Measurements from ENCODE around the gene KRTAP10-11. TPM values are rescaled to one million over a fixed set of nuclear protein-coding genes. Genes with fewer than 3 reads are reported as not detected.
"Not testable (repeated sequence)": the region's sequence is repeated elsewhere in the genome, so short reads cannot be mapped to it uniquely, and the experiment has no call there.

KRTAP10-11 gene
- total and polyA plus RNA-seq, 2 donors (not counting 1 experiment from before 2014, with no cell fraction given), result not detected

DNA sequence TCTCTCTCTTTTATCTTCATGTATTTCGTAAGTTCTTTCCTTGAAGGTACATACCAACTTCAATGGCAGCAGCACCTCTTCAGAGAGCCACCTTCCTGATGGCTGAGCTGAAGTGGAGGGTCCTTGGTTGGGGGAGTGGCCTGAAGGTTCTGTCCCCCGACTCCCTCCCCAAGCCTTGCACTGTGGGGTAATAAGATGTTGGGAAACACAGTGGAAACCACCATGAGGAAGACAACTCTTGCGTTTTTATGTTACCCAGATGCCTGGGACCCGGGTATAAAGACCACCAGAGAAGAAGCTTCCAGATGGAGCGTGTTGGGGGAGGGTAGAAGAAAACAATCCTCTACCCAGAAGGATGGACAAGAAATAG lies 12.3 kb downstream of the KRTAP10-11 start:
- Mint-ChIP-seq H3K4me1 (peaks cover 2% of the 10 kb centered on the region), H3K9me3 (ENCODE audit: insufficient read depth) (peaks cover 14% of the 10 kb centered on the region), H3K27me3 (peaks cover 42% of the 10 kb centered on the region), H3K4me3 (no peak overlapping the region), H3K27ac (no peak overlapping the region)
- ATAC-seq (ENCODE audit: low read depth), result no peak
- no peak overlapping the region for H2AFZ ChIP-seq (ENCODE audit: insufficient read depth, low read depth, low read length, poor library complexity, severe bottlenecking)
- no peaks in the 10 kb centered on the region for H3K36me3 ChIP-seq (replicated peaks in 1 of 2; ENCODE audit: control extremely low read depth in 1 of 2, control insufficient read depth in 1 of 2, extremely low read depth in 1 of 2, insufficient read depth in 2 of 2, low read length in 1 of 2)
- H3K4me1 ChIP-seq (ENCODE audit: control insufficient read depth in 2 of 2, insufficient read depth in 2 of 2, low read length in 2 of 2), result peaks cover 0 to 3% of the 10 kb centered on the region in 2 donors
- no peaks in the 10 kb centered on the region for H3K79me2 ChIP-seq (ENCODE audit: control insufficient read depth, insufficient read depth, low read length)
- H3K4me3 ChIP-seq (ENCODE audit: control extremely low read depth in 1 of 5, extremely low read depth in 1 of 5, insufficient read depth in 1 of 5, low read depth in 2 of 5, low read length in 4 of 5), result no peak overlapping the region
- intact Hi-C loops (cut with micrococcal nuclease), result no loop called here
- no peak for DNase-seq
- POLR2A ChIA-PET, result no interaction called here
- no peak overlapping the region for H3K27ac ChIP-seq (ENCODE audit: low read length in 2 of 2)
- H3K27me3 ChIP-seq (replicated peaks in 1 of 4; ENCODE audit: control extremely low read depth in 1 of 4, control insufficient read depth in 3 of 4, insufficient read depth in 4 of 4, low read length in 3 of 4), result peaks cover 0 to 16% (median 0%) of the 10 kb centered on the region in 4 experiments
- H3K9ac ChIP-seq (ENCODE audit: low read length), result no peak overlapping the region
- H3K9me3 ChIP-seq (ENCODE audit: control extremely low read depth in 1 of 3, control insufficient read depth in 2 of 3, insufficient read depth in 1 of 3, low read length in 2 of 3), result peaks cover 3 to 32% (median 11%) of the 10 kb centered on the region in 3 donors
- H3K4me2 ChIP-seq (replicated peaks; ENCODE audit: low read depth, low read length, poor library complexity, severe bottlenecking), result no peak overlapping the region
- 100% methylated on average over 2 of the region's 5 CpGs for WGBS (ENCODE audit: insufficient coverage)
- no peak for TF ChIP-seq EZH2 (IDR thresholded peaks at IDR 0.05; ENCODE audit: borderline replicate concordance, insufficient read depth, low read depth, low read length, poor library complexity, severe bottlenecking)
- TF ChIP-seq, protein P1, sequence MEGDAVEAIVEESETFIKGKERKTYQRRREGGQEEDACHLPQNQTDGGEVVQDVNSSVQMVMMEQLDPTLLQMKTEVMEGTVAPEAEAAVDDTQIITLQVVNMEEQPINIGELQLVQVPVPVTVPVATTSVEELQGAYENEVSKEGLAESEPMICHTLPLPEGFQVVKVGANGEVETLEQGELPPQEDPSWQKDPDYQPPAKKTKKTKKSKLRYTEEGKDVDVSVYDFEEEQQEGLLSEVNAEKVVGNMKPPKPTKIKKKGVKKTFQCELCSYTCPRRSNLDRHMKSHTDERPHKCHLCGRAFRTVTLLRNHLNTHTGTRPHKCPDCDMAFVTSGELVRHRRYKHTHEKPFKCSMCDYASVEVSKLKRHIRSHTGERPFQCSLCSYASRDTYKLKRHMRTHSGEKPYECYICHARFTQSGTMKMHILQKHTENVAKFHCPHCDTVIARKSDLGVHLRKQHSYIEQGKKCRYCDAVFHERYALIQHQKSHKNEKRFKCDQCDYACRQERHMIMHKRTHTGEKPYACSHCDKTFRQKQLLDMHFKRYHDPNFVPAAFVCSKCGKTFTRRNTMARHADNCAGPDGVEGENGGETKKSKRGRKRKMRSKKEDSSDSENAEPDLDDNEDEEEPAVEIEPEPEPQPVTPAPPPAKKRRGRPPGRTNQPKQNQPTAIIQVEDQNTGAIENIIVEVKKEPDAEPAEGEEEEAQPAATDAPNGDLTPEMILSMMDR (IDR thresholded peaks at IDR 0.05), result no peak
- H4K20me1 ChIP-seq (ENCODE audit: control insufficient read depth, insufficient read depth, low read length, poor library complexity, severe bottlenecking), result no peaks in the 10 kb centered on the region
- CTCF ChIA-PET, result no interaction called here

DNA sequence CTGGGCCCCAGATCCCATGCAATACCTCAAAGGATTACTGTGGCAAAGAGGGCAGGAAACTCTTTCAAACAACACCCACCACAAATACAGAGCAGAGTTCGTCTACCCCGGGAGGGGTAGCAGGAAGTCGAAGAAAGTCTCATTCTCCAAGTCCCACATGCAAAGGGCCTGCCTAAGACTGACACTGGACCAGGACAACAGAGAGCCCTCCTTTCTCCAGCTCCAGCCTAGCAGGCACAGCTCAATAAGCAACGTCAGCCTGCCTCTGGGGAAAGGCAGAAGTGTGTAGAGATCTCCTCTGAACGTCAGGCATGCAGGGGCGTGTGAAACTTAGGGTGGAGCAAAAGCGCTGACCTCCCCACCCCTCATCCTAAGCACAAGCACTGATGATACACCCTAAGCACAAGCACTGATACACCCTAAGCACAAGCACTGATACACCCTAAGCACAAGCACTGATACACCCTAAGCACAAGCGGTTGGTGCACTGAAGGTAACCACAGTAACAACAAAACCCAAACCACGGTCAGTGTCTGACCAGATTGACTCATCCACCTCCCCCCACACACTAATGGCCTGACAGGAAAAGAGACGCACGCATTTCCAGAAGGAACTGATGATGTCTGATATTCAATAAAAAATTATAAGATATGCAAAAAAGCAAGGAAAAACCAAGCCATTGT lies 12.8 kb downstream of the KRTAP10-11 start:
- peaks cover 14% of the 10 kb centered on the region for H3K9me3 Mint-ChIP-seq (ENCODE audit: insufficient read depth)
- peaks cover 0 to 3% of the 10 kb centered on the region in 2 donors for H3K4me1 ChIP-seq (ENCODE audit: control insufficient read depth in 2 of 2, insufficient read depth in 2 of 2, low read length in 2 of 2)
- peaks cover 3 to 29% (median 11%) of the 10 kb centered on the region in 3 donors for H3K9me3 ChIP-seq (ENCODE audit: control extremely low read depth in 1 of 3, control insufficient read depth in 2 of 3, insufficient read depth in 1 of 3, low read length in 2 of 3)
- no peak for ATAC-seq (ENCODE audit: low read depth)
- H4K20me1 ChIP-seq (ENCODE audit: control insufficient read depth, insufficient read depth, low read length, poor library complexity, severe bottlenecking), result no peaks in the 10 kb centered on the region
- H3K36me3 ChIP-seq (replicated peaks in 1 of 2; ENCODE audit: control extremely low read depth in 1 of 2, control insufficient read depth in 1 of 2, extremely low read depth in 1 of 2, insufficient read depth in 2 of 2, low read length in 1 of 2), result no peaks in the 10 kb centered on the region
- TF ChIP-seq, protein P1 (IDR thresholded peaks at IDR 0.05), result no peak
- TF ChIP-seq EZH2 (IDR thresholded peaks at IDR 0.05; ENCODE audit: borderline replicate concordance, insufficient read depth, low read depth, low read length, poor library complexity, severe bottlenecking), result no peak
- no peaks in the 10 kb centered on the region for H3K79me2 ChIP-seq (ENCODE audit: control insufficient read depth, insufficient read depth, low read length)
- no peak for DNase-seq
- 36% methylated on average over 5 of the region's 11 CpGs for WGBS (ENCODE audit: insufficient coverage)
- no peak overlapping the region for H3K27ac ChIP-seq (ENCODE audit: low read length in 2 of 2)
- no peak overlapping the region for H2AFZ ChIP-seq (ENCODE audit: insufficient read depth, low read depth, low read length, poor library complexity, severe bottlenecking)
- no peak overlapping the region for H3K4me3 Mint-ChIP-seq
- POLR2A ChIA-PET, result no interaction called here
- H3K9ac ChIP-seq (ENCODE audit: low read length), result no peak overlapping the region
- peaks cover 0 to 16% (median 0%) of the 10 kb centered on the region in 4 experiments for H3K27me3 ChIP-seq (replicated peaks in 1 of 4; ENCODE audit: control extremely low read depth in 1 of 4, control insufficient read depth in 3 of 4, insufficient read depth in 4 of 4, low read length in 3 of 4)
- intact Hi-C loops (cut with micrococcal nuclease), result no loop called here
- peaks cover 37% of the 10 kb centered on the region for H3K27me3 Mint-ChIP-seq
- no peak overlapping the region for H3K27ac Mint-ChIP-seq
- no peak overlapping the region for H3K4me2 ChIP-seq (replicated peaks; ENCODE audit: low read depth, low read length, poor library complexity, severe bottlenecking)
- CTCF ChIA-PET, result no interaction called here
- H3K4me3 ChIP-seq (ENCODE audit: control extremely low read depth in 1 of 5, extremely low read depth in 1 of 5, insufficient read depth in 1 of 5, low read depth in 2 of 5, low read length in 4 of 5), result no peak overlapping the region
- H3K4me1 Mint-ChIP-seq, result peaks cover 2% of the 10 kb centered on the region

DNA sequence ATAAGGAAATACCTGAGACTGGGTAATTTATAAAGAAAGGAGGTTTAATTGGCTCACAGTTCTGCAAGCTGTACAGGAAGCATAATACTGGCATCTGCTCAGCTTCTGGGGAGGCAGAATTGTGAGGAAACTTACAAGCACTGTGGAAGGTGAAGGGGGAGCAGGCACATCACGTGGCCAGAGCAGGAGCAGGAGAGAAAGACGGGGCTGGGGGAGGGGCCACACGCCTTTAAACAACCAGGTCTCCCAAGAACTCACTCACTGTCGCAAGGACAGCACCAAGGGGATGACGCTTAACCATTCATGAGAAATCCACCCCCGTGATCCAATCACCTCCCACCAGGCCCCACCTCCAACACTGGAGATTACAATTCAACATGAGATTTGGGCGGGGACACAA lies 15.4 kb downstream of the KRTAP10-11 start:
- WGBS (ENCODE audit: insufficient coverage), result 83% methylated on average over 4 of the region's 7 CpGs
- H3K9me3 Mint-ChIP-seq (ENCODE audit: insufficient read depth); H3K27ac ChIP-seq (ENCODE audit: low read length in 2 of 2); H3K4me1 ChIP-seq (ENCODE audit: control insufficient read depth in 2 of 2, insufficient read depth in 2 of 2, low read length in 2 of 2); H4K20me1 ChIP-seq (ENCODE audit: control insufficient read depth, insufficient read depth, low read length, poor library complexity, severe bottlenecking); H2AFZ ChIP-seq (ENCODE audit: insufficient read depth, low read depth, low read length, poor library complexity, severe bottlenecking); H3K27ac Mint-ChIP-seq; intact Hi-C loops (cut with micrococcal nuclease); H3K79me2 ChIP-seq (ENCODE audit: control insufficient read depth, insufficient read depth, low read length); POLR2A ChIA-PET; H3K9ac ChIP-seq (ENCODE audit: low read length); H3K4me3 Mint-ChIP-seq; ATAC-seq (ENCODE audit: low read depth); H3K4me2 ChIP-seq (replicated peaks; ENCODE audit: low read depth, low read length, poor library complexity, severe bottlenecking); H3K36me3 ChIP-seq (replicated peaks in 1 of 2; ENCODE audit: control extremely low read depth in 1 of 2, control insufficient read depth in 1 of 2, extremely low read depth in 1 of 2, insufficient read depth in 2 of 2, low read length in 1 of 2); CTCF ChIA-PET; H3K4me3 ChIP-seq (ENCODE audit: control extremely low read depth in 1 of 5, extremely low read depth in 1 of 5, insufficient read depth in 1 of 5, low read depth in 2 of 5, low read length in 4 of 5); DNase-seq; H3K4me1 Mint-ChIP-seq: not testable (repeated sequence)
- H3K27me3 Mint-ChIP-seq, result peaks cover 53% of the 10 kb centered on the region
- Histone ChIP-seq H3K27me3 (replicated peaks in 1 of 4; ENCODE audit: control extremely low read depth in 1 of 4, control insufficient read depth in 3 of 4, insufficient read depth in 4 of 4, low read length in 3 of 4) (peaks cover 0 to 16% (median 0%) of the 10 kb centered on the region in 4 experiments), H3K9me3 (ENCODE audit: control extremely low read depth in 1 of 3, control insufficient read depth in 2 of 3, insufficient read depth in 1 of 3, low read length in 2 of 3) (peaks cover 0 to 13% (median 6%) of the 10 kb centered on the region in 3 donors)

All from B cell (primary cell).